ENCODE measurements around the gene UBE2E2. TPM values are rescaled to one million over a fixed set of nuclear protein-coding genes. Genes with fewer than 3 reads are reported as not detected.

UBE2E2 gene
- total RNA-seq, 1 donor from 2014 or later: 58.1 TPM

DNA sequence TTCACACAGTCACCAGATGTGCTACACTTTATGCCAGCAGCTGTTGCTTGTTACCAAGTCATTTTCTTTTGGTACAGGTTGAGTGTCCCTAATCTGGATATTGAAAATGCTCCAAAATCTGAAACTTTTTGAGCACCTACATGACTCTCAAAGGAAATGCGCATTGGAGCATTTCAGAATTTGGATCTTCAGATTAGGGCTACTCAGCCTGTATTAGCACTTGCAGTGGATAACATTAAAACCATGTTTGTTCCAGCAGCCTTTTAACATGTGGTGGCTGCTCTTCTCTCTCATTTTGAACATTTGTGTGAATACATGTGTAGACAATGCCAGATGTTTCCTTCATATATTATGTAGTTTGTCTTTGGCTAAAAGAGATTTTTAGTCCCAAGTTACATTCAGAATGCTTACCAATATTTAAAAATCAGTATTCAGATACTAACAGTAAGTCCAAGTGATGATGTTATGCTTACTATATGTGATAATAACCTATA lies 371.7 kb downstream of the UBE2E2 start:
- DNase-seq (ENCODE audit: low read depth): no peak

- DNase-seq (ENCODE audit: low read depth): no peak
Measured at GRCh38 chr3:23575697-23576096, 372.6 kb downstream of the UBE2E2 start.

DNA sequence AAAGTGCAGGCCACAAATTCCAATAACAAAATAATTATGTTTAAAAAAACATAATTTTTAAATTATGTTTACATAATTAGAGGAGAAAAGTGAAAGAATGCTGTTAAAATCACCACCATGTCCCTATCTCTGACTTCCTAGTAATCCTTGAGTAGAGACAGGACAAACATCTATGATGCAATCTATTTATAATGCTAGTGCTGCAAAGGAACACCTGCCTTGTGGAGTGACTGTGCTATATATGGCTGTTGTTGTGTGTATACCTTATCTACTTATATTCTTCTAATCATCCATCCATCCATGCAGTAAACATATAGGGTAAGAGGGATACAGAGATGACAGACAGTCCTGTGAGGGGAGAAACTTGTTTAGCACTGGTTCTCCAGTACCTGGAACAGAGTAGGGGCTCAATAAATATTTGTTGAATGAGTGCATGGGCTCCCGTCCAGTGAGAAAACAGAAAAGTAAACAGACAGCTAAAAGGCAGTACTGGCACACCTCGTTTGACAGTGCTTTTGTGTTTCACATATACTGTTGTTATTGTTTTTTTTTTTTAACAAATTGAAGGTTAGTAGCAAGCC lies 373.3 kb downstream of the UBE2E2 start:
- no peak for DNase-seq (ENCODE audit: low read depth)

- no peak for DNase-seq (ENCODE audit: low read depth)
Measured at GRCh38 chr3:23580096-23580713, 377.1 kb downstream of the UBE2E2 start.

- DNase-seq (ENCODE audit: low read depth): no peak
Measured at GRCh38 chr3:23583980-23584740, 381.0 kb downstream of the UBE2E2 start.

GRCh38 chr3:23587513-23587912 lies 384.4 kb downstream of the UBE2E2 start:
- no peak for DNase-seq (ENCODE audit: low read depth)

- no peak for DNase-seq (ENCODE audit: low read depth)
Measured at GRCh38 chr3:23588547-23588946, 385.4 kb downstream of the UBE2E2 start.

DNA sequence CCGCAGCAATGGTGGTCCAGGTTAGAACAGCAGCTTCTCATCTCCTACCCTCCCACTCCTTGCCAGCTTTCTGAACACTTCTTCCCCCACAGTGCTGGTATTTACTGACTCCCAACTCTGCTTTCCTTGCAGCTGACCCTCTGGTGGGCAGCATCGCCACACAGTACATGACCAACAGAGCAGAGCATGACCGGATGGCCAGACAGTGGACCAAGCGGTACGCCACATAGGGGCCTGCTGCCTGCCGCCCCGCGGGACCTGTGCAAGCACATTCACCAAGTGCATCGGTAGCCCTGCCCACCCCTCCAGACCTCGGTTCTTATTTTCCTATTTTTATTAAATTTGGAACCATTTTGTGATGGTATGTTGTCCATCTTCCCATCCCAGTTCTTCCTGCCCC lies 386.5 kb downstream of the UBE2E2 start:
- no peak for DNase-seq (ENCODE audit: low read depth)

DNA sequence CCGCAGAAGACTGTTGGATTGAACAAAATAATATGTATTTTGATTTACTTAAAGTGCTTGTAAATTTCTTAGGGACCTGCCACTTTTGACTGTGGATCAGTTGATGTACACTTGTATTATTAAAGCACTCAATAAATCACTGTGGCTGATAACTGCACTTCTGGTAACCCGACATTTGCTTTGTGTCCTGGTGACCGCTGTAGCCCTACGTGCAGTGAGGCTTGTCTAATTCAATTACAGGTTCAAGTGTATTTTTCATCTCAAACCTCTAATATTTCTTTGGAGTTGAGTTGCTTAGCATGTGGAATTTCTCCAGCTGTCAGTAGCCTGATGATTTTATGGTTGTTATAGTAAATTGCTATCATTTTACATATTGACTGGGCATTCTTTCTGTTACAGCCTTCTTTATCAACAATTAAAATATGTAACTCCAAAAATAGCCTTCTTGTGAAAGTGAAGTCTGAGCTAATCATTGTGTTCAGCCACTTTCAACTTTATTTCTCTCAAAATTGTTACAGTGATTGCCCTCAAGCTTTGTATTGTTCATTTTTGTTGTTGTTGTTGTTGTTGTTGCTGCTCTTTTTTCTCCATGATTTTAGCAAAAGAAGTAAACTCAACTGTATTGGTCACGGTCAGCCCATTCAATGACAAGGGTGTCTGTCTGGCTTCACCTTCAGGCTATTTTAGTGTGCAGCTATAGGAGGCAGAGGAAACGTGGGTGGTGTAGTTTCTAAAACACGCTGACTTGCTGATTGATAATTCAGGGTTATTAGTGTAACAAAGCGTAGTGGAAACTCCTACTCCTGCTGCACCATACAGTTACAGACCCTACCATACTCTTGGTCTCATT lies 387.5 kb downstream of the UBE2E2 start:
- DNase-seq (ENCODE audit: low read depth): no peak

- DNase-seq (ENCODE audit: low read depth): no peak
Measured at GRCh38 chr3:23591374-23591773, 388.2 kb downstream of the UBE2E2 start.

DNA sequence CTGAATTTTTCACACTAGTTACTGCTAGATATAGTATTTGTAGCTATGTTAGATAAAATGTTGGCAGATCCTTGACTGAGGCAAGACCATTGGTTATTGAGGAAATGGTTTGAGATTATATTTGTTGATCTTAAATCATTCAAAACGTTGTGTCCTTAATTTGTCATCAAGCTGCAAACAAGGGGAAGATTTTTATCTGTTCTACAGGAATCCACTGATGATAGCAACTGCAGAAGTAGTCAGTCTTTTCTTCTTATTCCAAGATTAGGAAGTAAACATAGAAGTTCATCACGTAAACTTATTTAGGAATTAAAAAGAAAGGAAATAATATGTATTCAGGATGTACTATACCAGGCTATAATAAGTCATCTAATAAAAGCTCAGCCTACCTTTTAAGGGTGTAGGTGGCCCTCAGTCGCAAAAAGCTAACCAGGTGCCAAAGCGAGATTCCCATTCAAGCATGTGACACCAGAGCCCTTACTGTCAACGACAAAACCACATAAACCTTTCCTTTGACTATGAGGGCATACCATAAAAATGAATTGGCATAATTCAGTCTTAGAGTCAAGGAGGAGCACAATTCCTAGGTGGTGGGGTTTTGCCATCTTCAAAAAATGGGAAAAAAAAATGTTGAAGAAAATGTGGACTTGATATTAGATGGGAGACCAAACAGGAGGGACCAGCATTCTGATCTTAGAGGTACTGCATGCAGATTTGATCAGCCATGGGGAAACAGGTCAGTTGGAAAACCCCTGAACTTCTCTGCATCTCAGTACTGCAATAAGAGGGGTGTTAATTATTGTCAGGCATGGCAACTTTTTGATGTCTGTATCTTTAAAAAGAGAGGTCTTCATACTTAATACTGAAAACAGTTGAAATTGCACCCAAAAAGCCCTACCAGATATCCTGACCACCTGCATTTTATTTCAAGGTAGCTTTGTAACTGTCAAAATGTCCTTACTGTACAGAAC lies 390.1 kb downstream of the UBE2E2 start:
- DNase-seq (ENCODE audit: low read depth): no peak

DNA sequence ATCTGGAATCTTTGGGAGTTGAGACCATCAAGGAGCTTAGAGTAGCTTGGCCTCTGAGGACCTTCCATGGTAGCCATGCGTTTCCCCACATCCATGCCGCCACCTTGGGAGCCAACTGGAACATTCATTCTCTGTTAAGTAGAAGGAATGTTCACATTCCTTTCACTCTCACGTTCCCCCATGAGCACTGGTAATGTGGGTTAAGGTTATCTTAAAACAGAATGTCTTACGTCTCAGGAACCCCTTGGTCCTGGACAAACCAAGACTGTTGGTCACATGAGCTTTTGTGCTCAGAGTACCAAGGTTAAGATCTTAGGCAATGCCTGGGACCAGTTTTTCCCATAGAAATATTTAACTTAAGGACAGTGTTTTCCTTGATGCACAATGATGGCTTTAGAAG lies 390.9 kb downstream of the UBE2E2 start:
- no peak for DNase-seq (ENCODE audit: low read depth)

DNA sequence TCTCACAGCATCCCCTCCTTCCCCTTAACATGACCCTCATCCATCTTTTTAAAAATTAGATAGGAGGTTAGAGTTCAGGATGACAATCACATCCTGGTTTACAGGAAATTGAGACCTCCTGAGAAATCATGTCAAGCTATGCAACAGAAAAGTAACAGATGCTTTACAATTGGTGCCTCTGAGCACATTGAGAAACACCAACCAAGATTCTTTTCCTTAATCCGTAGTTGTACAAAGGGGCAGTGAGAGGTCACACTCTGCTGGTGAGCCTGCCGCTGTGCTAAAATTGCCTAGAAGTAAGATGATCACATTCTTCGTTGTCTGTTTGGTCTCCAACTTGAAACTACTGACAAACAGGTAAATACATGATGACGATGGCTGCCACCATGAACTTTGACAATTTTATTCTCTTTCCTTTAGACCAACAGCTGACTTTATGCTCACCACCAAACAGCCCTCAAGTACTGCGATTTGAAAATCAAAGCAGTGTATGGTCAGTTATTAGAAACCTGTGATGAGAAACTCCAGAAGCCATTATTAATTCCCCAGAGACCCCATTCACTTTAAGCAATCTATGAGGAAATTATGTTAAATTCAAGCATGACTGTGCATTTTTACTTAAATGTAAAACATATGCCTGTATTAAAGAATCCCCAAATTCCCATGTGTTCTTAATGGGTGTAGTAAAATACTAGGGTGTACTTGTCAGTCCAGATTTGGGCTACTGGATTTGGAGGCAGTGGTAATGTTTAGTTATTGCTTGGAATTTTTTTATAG lies 392.0 kb downstream of the UBE2E2 start:
- no peak for DNase-seq (ENCODE audit: low read depth)

DNA sequence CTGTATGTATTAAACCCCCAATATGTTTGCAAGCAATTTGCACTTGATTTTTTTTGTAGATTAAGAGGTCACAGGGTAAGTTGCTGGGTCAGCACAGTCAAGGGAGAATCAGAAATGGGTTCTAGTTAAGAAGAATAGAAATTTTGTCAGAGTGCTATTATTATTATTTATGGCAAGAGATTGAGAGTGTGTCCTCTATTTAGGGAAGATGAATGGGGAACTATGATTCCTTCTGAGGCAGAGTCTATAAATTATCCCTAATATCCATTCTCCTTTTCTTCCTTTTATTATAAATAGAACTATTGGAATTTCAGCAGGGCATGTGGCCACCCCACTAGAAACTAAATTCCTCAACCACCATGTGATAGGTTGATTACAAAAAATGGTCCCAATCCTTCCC lies 392.7 kb downstream of the UBE2E2 start:
- no peak for DNase-seq (ENCODE audit: low read depth)

DNA sequence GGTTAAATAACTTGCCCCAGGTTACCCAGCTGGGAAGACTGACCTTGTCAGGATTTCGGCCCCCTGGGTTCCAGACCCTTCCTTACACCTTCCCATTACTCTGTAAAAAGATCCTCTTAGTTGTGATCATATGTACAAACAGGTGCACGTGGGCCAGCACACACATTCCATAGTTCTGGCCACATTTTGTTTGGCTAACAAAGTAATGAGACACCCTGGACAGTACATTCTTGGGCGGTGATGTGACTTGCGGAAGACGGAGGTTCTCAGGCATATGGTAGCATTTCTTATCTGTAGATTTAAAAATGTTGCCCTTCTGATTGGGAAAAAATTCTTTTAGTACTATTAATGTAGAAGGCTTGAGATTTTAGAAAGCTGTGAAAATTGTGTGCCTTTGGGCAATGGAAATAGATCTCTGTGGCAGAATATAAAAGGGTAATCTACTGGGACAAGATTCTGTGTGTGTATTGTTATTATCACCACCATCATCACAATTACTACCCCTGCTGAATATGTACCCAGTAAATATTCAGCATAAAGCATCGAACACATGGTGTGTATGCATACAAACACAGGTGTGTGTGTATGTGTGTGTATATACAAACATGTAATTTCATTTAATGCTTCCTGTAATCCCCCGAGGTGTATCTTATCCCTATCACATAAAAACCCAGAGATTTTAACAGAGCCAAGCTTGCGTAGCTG lies 397.2 kb downstream of the UBE2E2 start:
- peak; percentile 83 for DNase-seq (ENCODE audit: low read depth)

- DNase-seq (ENCODE audit: low read depth): peak; percentile 30
Measured at GRCh38 chr3:23601091-23601822, 398.1 kb downstream of the UBE2E2 start.

DNA sequence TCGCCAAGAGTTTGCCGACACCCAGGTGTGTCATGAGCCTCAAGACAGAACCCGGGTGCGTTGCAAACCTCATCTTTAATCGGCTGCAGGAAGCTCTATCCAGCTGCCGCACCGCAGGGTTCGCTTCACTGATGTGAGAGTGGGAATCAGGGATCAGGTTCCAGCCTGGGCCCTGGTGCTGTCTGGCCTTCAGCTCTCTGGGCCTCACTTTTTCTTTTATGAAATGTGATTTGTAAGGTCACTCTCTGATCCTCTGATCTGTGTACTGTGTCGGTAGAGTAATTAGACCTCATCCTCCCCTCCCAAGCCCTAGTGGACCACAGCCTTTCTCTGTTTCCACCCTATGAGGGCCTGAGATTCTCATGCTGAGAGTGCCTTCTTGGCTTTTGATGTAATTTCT lies 399.8 kb downstream of the UBE2E2 start:
- no peak for DNase-seq (ENCODE audit: low read depth)

- DNase-seq (ENCODE audit: low read depth): no peak
Measured at GRCh38 chr3:23607184-23607847, 404.2 kb downstream of the UBE2E2 start.

Data from myocyte (in vitro differentiated cells).